Astrocyte of the spinal cord (primary cell): ENCODE results near the gene SUGCT.

ENCODE experiments used
- DNase-seq: peaks from one replicate; pipeline ENCODE4 v3.0.0; 2011; ENCODE audit warnings: low read depth, low spot score
- H3K4me3 ChIP-seq: 2 replicates; pipeline ENCODE4 v1.5.1; 2011; ENCODE audit warnings: low read depth, mild to moderate bottlenecking, low read length, moderate library complexity
- CTCF ChIP-seq: IDR thresholded peaks from 2 replicates; pipeline ENCODE4 v1.5.1; 2012; ENCODE audit warnings: low read depth, mild to moderate bottlenecking, low read length, inconsistent platforms
- in situ Hi-C: cut with HindIII; loops from 2 replicates; pipeline ENCODE4 v1.10.0; 2017; ENCODE audit warnings: low sequenced_read_pairs

The SUGCT gene

GRCh38 chr7:40192036-40192435 lies 57.2 kb downstream of the SUGCT start:
- no peak for TF ChIP-seq CTCF
- H3K4me3 ChIP-seq, result no peak overlapping the region
- DNase-seq, result no peak
- in situ Hi-C loops, result no loop called here

DNA sequence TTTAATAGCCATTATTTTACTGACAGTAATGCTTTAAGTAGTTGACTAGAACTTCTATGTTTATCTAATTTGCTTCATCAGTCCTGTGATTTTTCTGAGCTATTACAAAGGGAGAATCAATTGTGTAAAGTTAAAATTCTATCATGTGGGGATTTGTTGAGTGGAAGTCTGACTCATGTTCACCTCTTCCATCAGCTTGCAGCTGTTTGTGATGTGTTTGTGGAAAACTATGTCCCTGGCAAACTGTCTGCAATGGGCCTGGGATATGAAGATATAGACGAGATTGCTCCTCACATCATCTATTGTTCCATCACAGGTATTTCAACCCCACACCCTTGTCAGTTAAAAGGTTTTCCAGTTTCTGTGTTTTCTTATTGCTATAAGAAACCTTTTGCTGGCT lies 59.9 kb downstream of the SUGCT start:
- DNase-seq, result peak; percentile 66
- no peak overlapping the region for H3K4me3 ChIP-seq
- in situ Hi-C loops, result no loop called here
- TF ChIP-seq CTCF, result no peak

- no peak overlapping the region for H3K4me3 ChIP-seq
- in situ Hi-C loops, result no loop called here
- DNase-seq, result no peak
- no peak for TF ChIP-seq CTCF
These were observed 62.7 kb downstream of the SUGCT start for GRCh38 chr7:40197527-40197926.

DNA sequence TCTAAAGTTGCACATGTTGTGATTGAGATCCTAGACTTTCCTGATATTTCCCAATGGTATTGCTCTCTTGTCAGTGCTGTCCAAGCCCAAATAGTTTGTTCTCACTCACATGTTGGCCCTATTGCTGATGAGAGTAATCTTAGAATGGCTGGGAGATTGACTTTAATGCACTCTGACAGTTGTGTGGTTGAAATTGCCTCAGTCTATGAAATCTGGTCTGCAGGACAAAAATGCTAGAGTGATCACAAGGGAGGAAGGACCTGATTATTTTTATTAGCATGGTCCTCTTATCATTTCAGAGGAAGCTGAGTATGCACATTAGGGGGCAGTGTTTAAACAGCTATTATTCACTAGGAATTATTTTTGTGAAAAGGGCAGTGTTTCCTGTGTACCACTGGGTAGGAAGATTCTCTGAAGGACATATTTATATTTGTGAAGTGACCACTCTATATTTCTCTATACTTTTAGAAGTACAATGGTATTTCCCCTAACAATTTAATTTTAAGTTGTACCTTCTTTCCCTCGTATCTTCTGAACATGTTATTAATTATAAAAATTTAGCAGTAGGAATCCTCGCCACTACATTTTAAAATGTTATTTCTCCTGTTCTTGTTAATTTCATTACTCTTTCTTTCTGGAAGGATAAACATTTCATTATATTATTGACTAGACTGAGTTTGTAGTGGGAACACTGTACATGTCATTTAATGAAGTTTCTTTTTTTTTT lies 64.4 kb downstream of the SUGCT start:
- H3K4me3 ChIP-seq, result no peak overlapping the region
- DNase-seq, result peak; percentile 81
- TF ChIP-seq CTCF, result peak; percentile 64
- in situ Hi-C loops, result no loop called here

DNA sequence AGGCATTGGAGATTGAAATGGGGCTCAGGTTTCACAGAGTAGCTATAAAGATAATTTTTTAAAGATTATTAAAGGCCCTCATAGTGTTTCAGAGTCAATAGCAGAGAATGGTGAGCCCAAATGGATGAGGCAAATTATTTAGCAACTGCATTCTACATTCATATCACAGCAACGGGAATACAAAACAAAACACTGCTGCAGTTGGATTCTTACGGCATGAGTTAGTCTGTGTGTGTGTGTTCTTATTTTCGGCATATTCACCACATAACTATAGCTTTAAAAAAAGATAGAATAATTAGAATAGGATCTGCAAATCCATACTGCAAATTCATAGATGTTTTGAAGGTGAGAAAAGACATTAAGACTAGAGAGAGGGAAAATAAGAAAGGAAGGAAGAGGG lies 66.0 kb downstream of the SUGCT start:
- in situ Hi-C loops, result no loop called here
- TF ChIP-seq CTCF, result no peak
- H3K4me3 ChIP-seq, result no peak overlapping the region
- peak; percentile 86 for DNase-seq

DNA sequence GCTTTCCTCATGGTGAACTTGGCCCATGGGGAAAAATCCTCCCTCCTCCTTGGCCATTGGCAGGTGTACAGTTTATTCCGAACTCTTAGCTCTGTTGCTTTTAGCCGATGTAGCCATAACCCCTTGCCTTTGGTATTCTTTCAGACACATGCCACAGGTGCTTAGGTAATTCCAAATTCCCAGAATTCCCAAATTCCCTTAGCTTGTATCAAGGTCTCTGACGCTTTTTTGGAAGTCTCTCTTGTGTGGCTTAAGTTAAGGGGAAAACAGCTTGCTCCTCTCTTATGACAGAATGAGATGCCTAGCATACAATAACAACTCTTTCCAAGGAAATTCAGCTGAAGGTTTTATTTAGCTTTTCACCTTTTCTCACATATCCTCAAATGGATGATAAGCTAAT lies 68.0 kb downstream of the SUGCT start:
- TF ChIP-seq CTCF, result no peak
- no peak overlapping the region for H3K4me3 ChIP-seq
- DNase-seq, result no peak
- in situ Hi-C loops, result no loop called here
